C4-2B (cell line): Measurements from ENCODE around the gene CFAP74.

ENCODE experiments used
- H3K27ac ChIP-seq: fragments of 450-650 bp; 2 replicates; pipeline ENCODE4 v1.5.1; 2017
- CTCF ChIP-seq: fragments of 450-650 bp; conservative IDR thresholded peaks from 2 replicates; pipeline ENCODE4 v1.5.1; 2017; ENCODE audit warnings: mild to moderate bottlenecking
- ZFX ChIP-seq: fragments of 450-650 bp; IDR thresholded peaks from 2 replicates; pipeline ENCODE4 v1.6.1; 2017

CFAP74 gene

GRCh38 chr1:1874901-1875300 lies 128.7 kb downstream of the CFAP74 start:
- TF ChIP-seq CTCF: no peak
- no peak for TF ChIP-seq ZFX
- no peak overlapping the region for H3K27ac ChIP-seq

GRCh38 chr1:1873186-1873585 lies 130.4 kb downstream of the CFAP74 start:
- TF ChIP-seq ZFX (no peak), CTCF (no peak)
- H3K27ac ChIP-seq: peak overlapping the region; percentile 34

- H3K27ac ChIP-seq: peak overlapping the region; percentile 34
- no peak for TF ChIP-seq CTCF
- TF ChIP-seq ZFX: no peak
Measured at GRCh38 chr1:1872329-1872994, 131.1 kb downstream of the CFAP74 start.
